ENCODE data around the gene ZSCAN21. TPM values are rescaled to one million over a fixed set of nuclear protein-coding genes. Genes with fewer than 3 reads are reported as not detected.

Gene ZSCAN21
- total RNA-seq, 1 donor from 2014 or later: 11.6 TPM

DNA sequence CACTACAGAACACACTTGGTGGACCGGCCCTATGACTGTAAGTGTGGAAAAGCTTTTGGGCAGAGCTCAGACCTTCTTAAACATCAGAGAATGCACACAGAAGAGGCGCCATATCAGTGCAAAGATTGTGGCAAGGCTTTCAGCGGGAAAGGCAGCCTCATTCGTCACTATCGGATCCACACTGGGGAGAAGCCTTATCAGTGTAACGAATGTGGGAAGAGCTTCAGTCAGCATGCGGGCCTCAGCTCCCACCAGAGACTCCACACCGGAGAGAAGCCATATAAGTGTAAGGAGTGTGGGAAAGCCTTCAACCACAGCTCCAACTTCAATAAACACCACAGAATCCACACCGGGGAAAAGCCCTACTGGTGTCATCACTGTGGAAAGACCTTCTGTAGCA is 14.6 kb downstream of the ZSCAN21 start:
- Histone ChIP-seq H3K36me3 (ENCODE audit: control insufficient read depth, insufficient read depth, low read length) (peaks cover 7% of the 10 kb centered on the region), H3K27me3 (ENCODE audit: control insufficient read depth, insufficient read depth, low read length) (no peaks in the 10 kb centered on the region), H3K4me3 (ENCODE audit: low read depth, low read length) (no peak overlapping the region)
- DNase-seq (ENCODE audit: low read depth) (no peak), FAIRE-seq (no peak)
- TF ChIP-seq, protein P1, sequence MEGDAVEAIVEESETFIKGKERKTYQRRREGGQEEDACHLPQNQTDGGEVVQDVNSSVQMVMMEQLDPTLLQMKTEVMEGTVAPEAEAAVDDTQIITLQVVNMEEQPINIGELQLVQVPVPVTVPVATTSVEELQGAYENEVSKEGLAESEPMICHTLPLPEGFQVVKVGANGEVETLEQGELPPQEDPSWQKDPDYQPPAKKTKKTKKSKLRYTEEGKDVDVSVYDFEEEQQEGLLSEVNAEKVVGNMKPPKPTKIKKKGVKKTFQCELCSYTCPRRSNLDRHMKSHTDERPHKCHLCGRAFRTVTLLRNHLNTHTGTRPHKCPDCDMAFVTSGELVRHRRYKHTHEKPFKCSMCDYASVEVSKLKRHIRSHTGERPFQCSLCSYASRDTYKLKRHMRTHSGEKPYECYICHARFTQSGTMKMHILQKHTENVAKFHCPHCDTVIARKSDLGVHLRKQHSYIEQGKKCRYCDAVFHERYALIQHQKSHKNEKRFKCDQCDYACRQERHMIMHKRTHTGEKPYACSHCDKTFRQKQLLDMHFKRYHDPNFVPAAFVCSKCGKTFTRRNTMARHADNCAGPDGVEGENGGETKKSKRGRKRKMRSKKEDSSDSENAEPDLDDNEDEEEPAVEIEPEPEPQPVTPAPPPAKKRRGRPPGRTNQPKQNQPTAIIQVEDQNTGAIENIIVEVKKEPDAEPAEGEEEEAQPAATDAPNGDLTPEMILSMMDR (IDR thresholded peaks at IDR 0.05; ENCODE audit: insufficient read depth, low read length, severe bottlenecking): no peak

DNA sequence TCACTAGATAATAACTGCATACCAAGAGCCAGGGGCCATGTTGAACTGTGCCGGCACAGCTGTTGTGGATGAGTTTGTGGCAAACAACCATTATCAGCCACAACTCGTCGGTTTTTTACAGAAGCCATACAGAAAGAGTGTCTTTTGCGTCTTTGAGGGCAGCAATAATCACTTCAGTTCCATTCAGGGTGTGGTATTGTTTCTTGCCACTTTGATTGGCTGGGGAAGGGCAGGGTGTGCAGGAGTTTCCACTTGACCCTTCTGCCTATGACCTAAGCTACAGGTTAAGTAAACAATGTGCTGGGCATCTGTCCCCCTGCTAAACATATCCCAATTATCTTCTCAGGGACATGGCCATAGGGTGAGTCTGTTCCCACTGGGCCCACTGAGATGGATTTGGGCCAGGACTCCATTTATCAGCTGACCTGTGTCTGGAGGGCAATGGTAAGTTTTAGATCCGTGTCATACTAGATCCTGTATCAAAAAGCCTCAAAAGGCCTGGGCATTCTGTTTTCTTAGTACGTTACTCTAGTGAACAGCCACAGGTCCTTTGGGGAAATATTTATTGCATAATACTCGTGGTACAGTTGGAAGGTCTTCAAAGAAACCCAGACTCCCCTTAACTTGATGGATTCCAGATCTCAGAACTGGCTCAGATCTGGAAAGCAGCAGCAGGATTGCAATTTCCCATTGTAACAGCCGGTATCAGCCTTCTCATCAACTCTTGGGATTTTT is 16.0 kb downstream of the ZSCAN21 start:
- no peaks in the 10 kb centered on the region for H3K27me3 ChIP-seq (ENCODE audit: control insufficient read depth, insufficient read depth, low read length)
- FAIRE-seq (no peak), DNase-seq (ENCODE audit: low read depth) (no peak)
- H3K4me3 ChIP-seq (ENCODE audit: low read depth, low read length): no peak overlapping the region
- peaks cover 11% of the 10 kb centered on the region for H3K36me3 ChIP-seq (ENCODE audit: control insufficient read depth, insufficient read depth, low read length)
- TF ChIP-seq, protein P1 (IDR thresholded peaks at IDR 0.05; ENCODE audit: insufficient read depth, low read length, severe bottlenecking): no peak

DNA sequence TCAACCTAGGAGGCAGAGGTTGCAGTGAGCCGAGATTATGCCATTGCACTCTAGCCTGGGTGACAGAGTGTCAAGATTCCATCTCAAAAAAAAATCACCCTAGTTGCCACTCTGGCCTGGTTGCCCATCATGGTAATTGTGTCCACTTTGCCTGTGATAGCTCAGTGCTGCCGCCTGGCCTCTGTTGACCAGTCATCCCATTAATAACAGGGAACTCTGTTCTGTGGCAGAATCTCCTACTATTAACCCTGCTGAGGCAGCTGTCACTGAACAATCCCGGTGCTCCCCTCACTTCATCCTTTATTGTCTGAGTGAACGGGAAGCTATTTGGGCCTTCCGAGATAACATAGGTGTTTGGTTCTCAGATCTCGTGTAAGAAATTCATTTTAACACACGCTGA is 17.4 kb downstream of the ZSCAN21 start:
- peaks cover 23% of the 10 kb centered on the region for H3K36me3 ChIP-seq (ENCODE audit: control insufficient read depth, insufficient read depth, low read length)
- TF ChIP-seq, protein P1 (IDR thresholded peaks at IDR 0.05; ENCODE audit: insufficient read depth, low read length, severe bottlenecking): no peak
- no peaks in the 10 kb centered on the region for H3K27me3 ChIP-seq (ENCODE audit: control insufficient read depth, insufficient read depth, low read length)
- FAIRE-seq (no peak), DNase-seq (ENCODE audit: low read depth) (no peak)
- H3K4me3 ChIP-seq (ENCODE audit: low read depth, low read length): no peak overlapping the region

DNA sequence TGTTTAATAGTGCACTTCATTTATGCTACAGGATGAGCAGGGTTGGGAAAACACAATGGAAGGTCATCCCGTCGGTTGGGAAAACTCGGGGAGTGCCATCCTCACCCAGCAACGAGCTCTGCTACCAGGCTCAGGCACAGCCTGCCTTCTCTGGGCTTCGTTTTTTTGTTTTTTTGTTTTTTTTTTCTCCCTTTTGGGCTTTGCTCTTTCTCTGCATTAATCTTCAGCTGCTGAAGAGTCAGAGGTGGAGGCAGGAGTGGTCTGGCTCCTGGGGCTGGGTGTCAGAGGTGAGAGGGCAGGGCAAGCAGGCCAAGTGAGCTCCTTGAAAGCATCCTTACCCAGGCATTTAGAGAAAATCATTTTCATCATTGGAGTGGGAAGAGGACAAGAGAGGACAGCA is 20.4 kb downstream of the ZSCAN21 start:
- FAIRE-seq (no peak), DNase-seq (ENCODE audit: low read depth) (no peak)
- no peak overlapping the region for H3K4me3 ChIP-seq (ENCODE audit: low read depth, low read length)
- peaks cover 34% of the 10 kb centered on the region for H3K36me3 ChIP-seq (ENCODE audit: control insufficient read depth, insufficient read depth, low read length)
- no peaks in the 10 kb centered on the region for H3K27me3 ChIP-seq (ENCODE audit: control insufficient read depth, insufficient read depth, low read length)
- TF ChIP-seq, protein P1 (IDR thresholded peaks at IDR 0.05; ENCODE audit: insufficient read depth, low read length, severe bottlenecking): no peak

DNA sequence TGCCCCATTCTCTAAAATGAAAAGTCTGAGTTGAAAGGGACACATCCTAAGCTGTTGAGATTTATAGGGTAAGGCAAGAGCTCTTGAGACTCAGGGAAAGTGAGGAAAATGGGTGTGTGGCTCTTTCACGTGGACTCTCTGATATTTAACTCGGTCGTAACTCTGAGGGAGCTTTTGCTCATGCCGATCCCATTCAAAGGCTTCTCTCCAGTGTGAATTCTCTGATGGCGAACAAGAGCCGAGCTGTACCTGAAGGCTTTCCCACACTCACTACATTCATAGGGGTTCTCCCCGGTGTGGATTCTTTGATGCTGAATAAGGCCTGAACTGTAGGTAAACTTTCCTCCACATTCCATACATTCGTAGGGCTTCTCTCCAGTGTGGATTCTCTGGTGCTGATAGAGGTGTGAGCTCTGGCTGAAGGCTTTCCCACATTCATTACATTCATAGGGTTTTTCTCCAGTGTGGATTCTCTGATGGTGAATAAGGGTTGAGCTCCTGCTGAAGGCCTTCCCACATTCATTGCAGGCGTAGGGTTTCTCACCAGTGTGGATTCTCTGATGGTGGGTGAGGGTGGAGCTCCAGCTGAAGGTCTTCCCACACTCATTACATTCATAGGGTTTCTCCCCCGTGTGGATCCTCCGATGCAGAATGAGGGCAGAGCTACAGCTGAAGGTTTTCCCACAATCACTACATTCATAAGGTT is 21.6 kb downstream of the ZSCAN21 start:
- H3K36me3 ChIP-seq (ENCODE audit: control insufficient read depth, insufficient read depth, low read length): peaks cover 40% of the 10 kb centered on the region
- TF ChIP-seq, protein P1 (IDR thresholded peaks at IDR 0.05; ENCODE audit: insufficient read depth, low read length, severe bottlenecking): no peak
- no peak for FAIRE-seq

More for the DNA sequence above, 21.6 kb downstream of the ZSCAN21 start:
- H3K4me3 ChIP-seq (ENCODE audit: low read depth, low read length): no peak overlapping the region
- no peaks in the 10 kb centered on the region for H3K27me3 ChIP-seq (ENCODE audit: control insufficient read depth, insufficient read depth, low read length)
- no peak for DNase-seq (ENCODE audit: low read depth)

All from bronchial epithelial cell (primary cell).